HEK293T (cell line): ENCODE measurements around the gene CCDC17.

ENCODE experiments used
- ARNT ChIP-seq: fragments of 450-650 bp; IDR thresholded peaks from 2 replicates; pipeline ENCODE4 v1.6.1; 2017; ENCODE audit warnings: mild to moderate bottlenecking
- CTBP1 ChIP-seq: fragments of 450-650 bp; IDR thresholded peaks from 2 replicates; pipeline ENCODE4 v1.6.1; 2016; ENCODE audit warnings: borderline replicate concordance
- ELF4 ChIP-seq: fragments of 450-650 bp; IDR thresholded peaks from 2 replicates; pipeline ENCODE4 v1.6.1; 2017; ENCODE audit warnings: antibody characterized with exemption
- FOXA1 ChIP-seq: fragments of 450-650 bp; IDR thresholded peaks from 2 replicates; pipeline ENCODE4 v1.6.1; 2016; ENCODE audit warnings: mild to moderate bottlenecking
- FOXM1 ChIP-seq: fragments of 450-650 bp; IDR thresholded peaks from 2 replicates; pipeline ENCODE4 v1.6.1; 2017; ENCODE audit warnings: mild to moderate bottlenecking, borderline replicate concordance
- L3MBTL2 ChIP-seq: fragments of 450-650 bp; conservative IDR thresholded peaks from 2 replicates; pipeline ENCODE4 v1.6.1; 2016; ENCODE audit warnings: mild to moderate bottlenecking
- LEF1 ChIP-seq: fragments of 450-650 bp; IDR thresholded peaks from 2 replicates; pipeline ENCODE4 v1.6.1; 2017; ENCODE audit warnings: mild to moderate bottlenecking, borderline replicate concordance
- PKNOX1 ChIP-seq: fragments of 450-650 bp; IDR thresholded peaks from 2 replicates; pipeline ENCODE4 v1.6.1; 2016
- SP1 ChIP-seq: fragments of 450-650 bp; IDR thresholded peaks from 2 replicates; pipeline ENCODE4 v1.6.1; 2017
- SUZ12 ChIP-seq: fragments of 450-650 bp; IDR thresholded peaks from 2 replicates; pipeline ENCODE4 v1.6.1; 2016; ENCODE audit warnings: mild to moderate bottlenecking
- TARDBP ChIP-seq: fragments of 450-650 bp; IDR thresholded peaks from 2 replicates; pipeline ENCODE4 v1.6.1; 2016
- ZNF384 ChIP-seq: fragments of 450-650 bp; IDR thresholded peaks from 2 replicates; pipeline ENCODE4 v1.6.1; 2016

DNA sequence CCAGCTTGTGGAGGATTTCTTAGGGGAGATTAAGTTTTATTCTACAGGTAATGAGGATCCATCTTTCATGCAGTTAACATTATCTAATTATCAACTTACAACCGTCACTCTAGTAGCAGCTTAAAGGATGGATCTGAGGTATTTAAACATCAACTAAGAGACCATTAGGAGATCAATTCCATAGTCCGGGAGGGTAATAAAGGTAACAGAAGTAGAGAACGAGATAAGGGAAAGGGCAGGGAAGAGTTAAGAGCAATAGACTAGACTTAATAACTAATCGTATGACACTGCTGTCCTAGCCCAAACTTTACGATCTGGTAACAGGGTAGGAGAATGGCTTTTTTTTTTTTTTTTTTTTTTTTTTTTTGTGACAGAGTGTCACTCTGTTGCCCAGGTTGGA lies 19.5 kb upstream of the CCDC17 start:
- TF ChIP-seq TARDBP (no peak), L3MBTL2 (no peak), SUZ12 (no peak), SP1 (no peak), FOXM1 (no peak), CTBP1 (no peak), FOXA1 (no peak), LEF1 (no peak), ARNT (no peak), PKNOX1 (no peak), ELF4 (no peak), ZNF384 (no peak)
